IPS-20b (cell line): ENCODE data around the gene EFNA3.
A peak's percentile ranks its signal among the peaks of the same experiment; 100 is the strongest.

Experiments
- H3K27ac ChIP-seq: one replicate; pipeline ENCODE4 v1.5.1; 2013; ENCODE audit warnings: low read length
- H3K27me3 ChIP-seq: 2 replicates; pipeline ENCODE4 v1.6.1; 2013; ENCODE audit warnings: mild to moderate bottlenecking, low read length, inconsistent platforms; ENCODE audit not compliant: insufficient read depth
- H3K36me3 ChIP-seq: 2 replicates; pipeline ENCODE4 v1.6.1; 2013; ENCODE audit warnings: low read depth, mild to moderate bottlenecking, inconsistent platforms, low read length, moderate library complexity; ENCODE audit not compliant: insufficient read depth
- H3K4me1 ChIP-seq: 2 replicates; pipeline ENCODE4 v1.6.1; 2013; ENCODE audit warnings: mild to moderate bottlenecking, control low read depth, inconsistent platforms, low read length, moderate library complexity; ENCODE audit not compliant: insufficient read depth
- H3K4me3 ChIP-seq: 2 replicates; pipeline ENCODE4 v1.5.1; 2013; ENCODE audit warnings: mild to moderate bottlenecking, low read length, inconsistent platforms
- H3K9ac ChIP-seq: 2 replicates; pipeline ENCODE4 v1.6.1; 2013; ENCODE audit warnings: low read depth, mild to moderate bottlenecking, inconsistent platforms, low read length, moderate library complexity
- H3K9me3 ChIP-seq: 2 replicates; pipeline ENCODE4 v1.6.1; 2013; ENCODE audit warnings: mild to moderate bottlenecking, low read depth, low read length, inconsistent platforms; ENCODE audit not compliant: insufficient read depth

Gene EFNA3, protein sequence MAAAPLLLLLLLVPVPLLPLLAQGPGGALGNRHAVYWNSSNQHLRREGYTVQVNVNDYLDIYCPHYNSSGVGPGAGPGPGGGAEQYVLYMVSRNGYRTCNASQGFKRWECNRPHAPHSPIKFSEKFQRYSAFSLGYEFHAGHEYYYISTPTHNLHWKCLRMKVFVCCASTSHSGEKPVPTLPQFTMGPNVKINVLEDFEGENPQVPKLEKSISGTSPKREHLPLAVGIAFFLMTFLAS

DNA sequence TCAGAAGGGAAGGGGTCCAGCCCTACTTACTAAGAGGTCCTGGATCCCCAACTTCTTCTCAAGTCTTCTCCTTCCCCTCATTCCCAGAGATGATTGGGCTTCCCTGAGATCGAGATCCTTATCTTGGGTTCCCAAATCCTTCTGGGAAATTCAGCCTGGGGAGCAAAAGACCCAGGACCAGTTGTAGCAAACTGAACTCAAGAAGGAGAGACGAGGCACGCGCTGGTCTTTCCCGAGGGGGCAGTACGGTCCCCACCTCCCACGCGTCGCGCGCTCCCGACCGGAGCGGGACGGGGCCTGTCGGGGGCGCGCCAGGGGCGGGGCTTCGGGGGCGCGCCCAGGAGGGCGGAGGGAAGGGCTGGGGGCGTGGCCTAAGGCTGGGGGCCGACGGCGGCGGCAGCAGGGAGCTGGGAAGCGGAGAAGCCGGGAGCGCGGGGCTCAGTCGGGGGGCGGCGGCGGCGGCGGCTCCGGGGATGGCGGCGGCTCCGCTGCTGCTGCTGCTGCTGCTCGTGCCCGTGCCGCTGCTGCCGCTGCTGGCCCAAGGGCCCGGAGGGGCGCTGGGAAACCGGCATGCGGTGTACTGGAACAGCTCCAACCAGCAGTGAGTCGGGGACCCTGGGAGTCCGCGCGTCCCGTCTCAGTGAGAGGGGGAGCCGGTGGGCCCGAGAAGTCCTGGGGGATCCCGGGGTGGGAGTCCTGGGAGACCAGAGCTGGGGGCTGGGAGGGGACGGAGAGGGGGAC is at the start of gene EFNA3:
Gene EFNA3, plus strand, starts transcription at position 369 of the 741 bp plus-strand sequence. Its CDS starts 105 bp downstream, at position 474.
- Histone ChIP-seq H3K36me3 (no peaks in the 10 kb centered on the region), H3K4me3 (peak within 1 kb of the TSS; percentile 67), H3K4me1 (peaks cover 12% of the 10 kb centered on the region), H3K9me3 (no peaks in the 10 kb centered on the region), H3K27ac (no peak within 1 kb of the TSS), H3K9ac (peak within 1 kb of the TSS; percentile 37; the same call in 1 of the 2 replicates), H3K27me3 (peaks cover 82% of the 10 kb centered on the region)

DNA sequence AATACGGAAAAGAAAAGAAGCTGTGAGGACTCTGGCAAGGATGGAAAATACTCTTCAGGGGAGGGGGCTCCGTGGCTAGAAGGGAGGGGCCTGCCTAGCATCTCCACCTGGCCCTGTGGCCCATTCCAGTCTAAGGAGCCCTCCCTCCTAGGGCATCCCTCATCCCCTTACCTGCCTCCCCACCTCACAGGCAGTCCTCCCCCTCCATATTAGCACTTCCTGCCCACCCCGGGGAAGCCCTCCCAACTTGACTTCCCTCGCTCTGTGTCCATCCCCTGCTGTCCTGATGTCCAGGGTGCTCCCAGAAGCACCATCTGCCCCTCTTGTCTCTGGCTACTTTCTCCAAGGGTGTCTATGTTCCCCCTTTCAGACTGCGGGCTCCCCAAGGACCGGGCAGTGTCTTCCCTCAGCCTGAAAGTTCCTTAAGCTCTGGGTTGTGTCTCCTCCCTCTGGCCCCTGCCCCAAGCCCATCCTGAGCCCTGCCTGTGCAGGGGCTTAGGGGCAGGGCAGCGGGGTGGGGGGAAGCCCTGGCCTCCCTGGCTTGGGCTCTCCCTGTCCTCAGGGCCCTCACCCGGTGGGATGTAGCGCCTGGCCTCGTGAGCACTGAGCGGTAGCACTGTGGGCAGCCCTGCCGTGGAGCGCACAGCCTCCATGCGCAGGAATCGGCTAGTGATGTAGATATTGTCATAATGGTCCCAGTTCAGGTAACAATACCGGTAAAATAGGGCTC is 49.0 kb upstream of the EFNA3 start:
- Histone ChIP-seq H3K9ac (no peak overlapping the region), H3K4me3 (no peak overlapping the region), H3K9me3 (no peaks in the 10 kb centered on the region)

DNA sequence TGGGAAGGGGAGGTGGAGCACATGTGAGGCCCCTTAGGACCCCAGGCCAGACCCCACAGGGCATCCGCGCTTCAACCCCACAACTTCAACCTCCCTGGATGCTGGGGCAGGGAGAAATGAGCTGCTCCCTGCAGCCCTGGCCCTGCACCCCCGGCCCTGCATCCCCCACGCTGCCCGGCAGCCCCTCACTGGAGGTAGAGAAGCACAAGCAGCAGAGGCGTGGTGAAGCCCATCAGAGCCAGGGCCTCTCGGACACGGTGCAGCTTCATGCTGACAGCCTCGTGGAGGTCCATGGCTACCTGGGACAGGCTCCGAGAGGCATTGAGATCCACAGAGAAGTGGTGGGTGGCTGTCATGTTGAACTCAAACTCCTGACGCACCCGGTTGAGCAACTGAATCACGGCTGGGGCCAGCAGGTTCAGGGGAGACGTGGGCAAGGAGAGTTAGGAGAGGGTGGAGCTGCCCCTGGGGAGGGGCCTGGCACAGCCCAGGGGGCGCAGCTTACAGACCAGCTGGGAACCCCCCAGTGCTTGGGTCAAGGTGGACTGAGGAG is 48.3 kb upstream of the EFNA3 start:
- no peak overlapping the region for H3K4me3 ChIP-seq
- H3K4me1 ChIP-seq, result no peaks in the 10 kb centered on the region
- H3K27me3 ChIP-seq, result no peaks in the 10 kb centered on the region; the same call in 1 of the 2 replicates
- H3K36me3 ChIP-seq, result no peaks in the 10 kb centered on the region
- H3K9ac ChIP-seq, result no peak overlapping the region
- no peaks in the 10 kb centered on the region for H3K9me3 ChIP-seq
- H3K27ac ChIP-seq, result no peak overlapping the region

More for the DNA sequence above, 49.0 kb upstream of the EFNA3 start:
- no peaks in the 10 kb centered on the region for H3K4me1 ChIP-seq
- H3K27me3 ChIP-seq, result no peaks in the 10 kb centered on the region; the same call in 1 of the 2 replicates
- H3K27ac ChIP-seq, result no peak overlapping the region
- no peaks in the 10 kb centered on the region for H3K36me3 ChIP-seq

DNA sequence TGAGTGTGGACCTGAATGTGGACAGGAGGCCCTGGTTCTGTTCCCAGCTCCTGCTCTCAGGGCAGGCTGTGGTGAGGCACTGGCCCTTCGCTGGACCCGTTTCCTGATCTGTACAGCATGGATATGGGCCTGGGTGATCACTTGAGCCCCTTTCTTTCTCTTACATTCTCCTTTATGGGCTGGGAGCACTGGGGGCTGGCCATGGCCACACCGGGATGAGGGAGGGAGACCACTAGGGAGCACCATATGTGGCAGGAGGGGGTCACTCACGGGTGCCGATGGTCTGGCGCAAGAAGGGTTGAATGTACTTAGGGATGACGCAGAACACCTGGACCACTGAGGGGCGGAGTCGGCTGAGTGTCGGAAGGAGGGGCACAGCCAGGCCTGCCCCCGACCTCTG is 47.7 kb upstream of the EFNA3 start:
- Histone ChIP-seq H3K27me3 (no peaks in the 10 kb centered on the region; the same call in 1 of the 2 replicates), H3K4me3 (no peak overlapping the region), H3K9me3 (no peaks in the 10 kb centered on the region), H3K4me1 (no peaks in the 10 kb centered on the region), H3K27ac (no peak overlapping the region), H3K9ac (no peak overlapping the region), H3K36me3 (no peaks in the 10 kb centered on the region)

DNA sequence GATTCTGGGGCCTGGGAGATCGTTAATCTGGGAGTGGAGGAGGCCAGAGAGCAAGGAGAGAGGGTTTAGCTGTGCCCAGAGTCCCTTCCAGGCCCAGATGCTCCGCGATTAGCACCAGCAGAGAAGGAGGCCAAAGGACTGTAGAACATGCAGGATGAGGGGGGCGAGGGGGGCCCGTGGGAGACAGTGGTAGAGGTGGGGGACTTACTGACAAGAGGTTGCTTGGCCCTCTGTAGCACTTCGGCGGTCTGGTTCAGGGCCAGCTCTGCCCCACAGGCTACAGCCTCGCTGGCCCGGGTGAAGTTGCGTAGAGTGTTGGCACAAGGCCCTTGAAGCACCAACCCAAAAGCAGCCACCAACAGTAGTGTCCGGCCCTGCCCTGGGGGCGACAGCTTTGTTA is 45.8 kb upstream of the EFNA3 start:
- H3K27ac ChIP-seq, result no peak overlapping the region
- H3K4me3 ChIP-seq, result no peak overlapping the region
- H3K4me1 ChIP-seq, result no peaks in the 10 kb centered on the region
- no peaks in the 10 kb centered on the region for H3K9me3 ChIP-seq
- H3K27me3 ChIP-seq, result peaks cover 2% of the 10 kb centered on the region; the same call in 1 of the 2 replicates
- H3K9ac ChIP-seq, result no peak overlapping the region
- no peaks in the 10 kb centered on the region for H3K36me3 ChIP-seq

DNA sequence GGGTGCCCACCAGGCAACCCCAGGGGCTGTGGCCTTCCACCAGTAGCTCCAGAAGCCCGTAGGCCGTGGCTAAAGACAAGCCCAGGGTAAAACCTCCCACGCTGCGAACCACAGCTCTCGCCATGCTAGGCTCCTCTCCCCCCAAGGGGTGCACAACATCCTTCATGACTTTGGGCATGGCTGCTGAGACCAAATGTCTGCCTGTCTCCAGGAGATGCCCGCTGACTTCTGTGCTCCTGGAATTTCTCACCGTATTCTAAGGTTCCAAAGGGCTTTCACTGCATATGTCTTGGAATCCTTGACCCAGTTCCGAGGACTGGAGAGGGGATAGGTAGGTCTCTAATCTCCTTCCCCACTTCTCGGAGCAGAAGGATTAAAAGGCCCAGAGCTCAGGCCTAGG is 45.1 kb upstream of the EFNA3 start, which contains the start of the genes DCST1 and DCST2:
Gene DCST1, plus strand, starts transcription at position 301 of the 400 bp plus-strand sequence. CDS start 213 bp downstream, outside the sequence.
Gene DCST2, minus strand, starts transcription at position 258 of the 400 bp plus-strand sequence. Its CDS starts 80 bp downstream, at position 178.
- Histone ChIP-seq H3K4me3 (no peak within 1 kb of the TSS), H3K9me3 (no peaks in the 10 kb centered on the region), H3K27me3 (peaks cover 8% of the 10 kb centered on the region), H3K9ac (no peak within 1 kb of the TSS), H3K4me1 (no peaks in the 10 kb centered on the region; the same call in 1 of the 2 replicates), H3K36me3 (no peaks in the 10 kb centered on the region), H3K27ac (no peak within 1 kb of the TSS)

DNA sequence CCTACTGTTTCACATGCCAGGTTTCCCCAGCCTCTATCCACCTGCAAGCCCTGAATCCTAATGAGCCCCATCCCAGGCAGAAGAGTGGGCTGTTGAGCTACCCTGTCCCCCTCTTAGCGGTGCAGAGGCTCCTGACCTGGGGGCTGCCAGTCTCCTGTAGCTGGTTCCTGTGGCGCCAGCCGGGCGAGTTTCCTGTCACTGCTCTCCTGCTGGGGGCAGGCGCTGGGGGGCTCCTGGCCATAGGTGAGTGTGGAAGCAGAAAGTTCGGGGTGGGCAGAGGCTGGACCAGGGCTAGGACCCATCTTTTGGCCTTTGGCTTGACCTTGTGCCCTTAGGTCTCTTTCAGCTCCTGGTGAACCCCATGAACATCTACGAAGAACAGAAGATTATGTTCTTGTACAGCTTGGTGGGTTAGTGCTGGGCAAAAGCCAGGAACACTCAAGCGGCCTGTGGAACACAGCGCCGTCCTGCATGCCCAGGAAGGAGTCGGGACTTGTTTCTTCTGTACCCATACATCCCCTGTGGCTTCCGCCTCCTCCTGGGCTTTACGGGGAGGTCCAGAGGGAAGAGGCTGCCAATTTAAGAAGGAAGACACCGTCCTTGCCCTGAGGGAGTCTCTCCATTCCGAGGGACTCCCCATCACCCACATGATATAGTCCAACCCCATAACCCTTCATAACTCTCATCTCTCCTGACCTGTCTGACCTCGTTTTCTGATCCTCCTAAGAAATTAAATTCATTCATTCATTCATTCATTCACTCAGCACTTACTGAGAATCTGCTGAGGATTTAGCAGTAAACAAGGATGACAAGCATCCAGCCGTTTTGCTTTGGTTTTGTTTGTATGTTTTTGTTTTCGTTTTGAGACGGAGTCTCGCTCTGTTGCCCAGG is 44.1 kb upstream of the EFNA3 start:
- no peak overlapping the region for H3K4me3 ChIP-seq
- H3K36me3 ChIP-seq, result no peaks in the 10 kb centered on the region
- peaks cover 13% of the 10 kb centered on the region for H3K27me3 ChIP-seq
- no peak overlapping the region for H3K27ac ChIP-seq
- H3K9ac ChIP-seq, result no peak overlapping the region
- H3K4me1 ChIP-seq, result no peaks in the 10 kb centered on the region; the same call in 1 of the 2 replicates
- H3K9me3 ChIP-seq, result no peaks in the 10 kb centered on the region

DNA sequence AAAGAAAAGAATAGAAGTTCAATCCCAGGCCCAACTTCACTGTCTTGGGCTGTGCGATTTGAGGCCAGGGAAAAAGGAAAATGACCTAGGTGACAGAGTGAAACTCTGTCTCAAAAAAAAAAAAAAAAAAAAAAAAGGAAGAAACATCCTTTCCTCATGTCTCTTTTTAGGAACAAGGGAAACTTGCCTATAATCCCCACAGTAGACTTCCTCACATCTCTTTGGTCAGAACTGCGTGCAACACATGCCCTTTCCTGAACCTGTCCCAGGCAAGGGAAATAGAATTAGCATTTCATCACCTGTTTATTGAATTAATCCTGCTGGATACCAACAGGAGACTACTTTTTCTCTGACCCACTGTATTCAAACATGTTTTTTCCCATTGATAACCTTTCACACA is 42.7 kb upstream of the EFNA3 start:
- H3K4me3 ChIP-seq, result no peak overlapping the region
- H3K9ac ChIP-seq, result no peak overlapping the region
- H3K4me1 ChIP-seq, result no peaks in the 10 kb centered on the region; the same call in 1 of the 2 replicates
- H3K36me3 ChIP-seq, result no peaks in the 10 kb centered on the region
- peaks cover 13% of the 10 kb centered on the region for H3K27me3 ChIP-seq
- H3K9me3 ChIP-seq, result no peaks in the 10 kb centered on the region
- H3K27ac ChIP-seq, result no peak overlapping the region

DNA sequence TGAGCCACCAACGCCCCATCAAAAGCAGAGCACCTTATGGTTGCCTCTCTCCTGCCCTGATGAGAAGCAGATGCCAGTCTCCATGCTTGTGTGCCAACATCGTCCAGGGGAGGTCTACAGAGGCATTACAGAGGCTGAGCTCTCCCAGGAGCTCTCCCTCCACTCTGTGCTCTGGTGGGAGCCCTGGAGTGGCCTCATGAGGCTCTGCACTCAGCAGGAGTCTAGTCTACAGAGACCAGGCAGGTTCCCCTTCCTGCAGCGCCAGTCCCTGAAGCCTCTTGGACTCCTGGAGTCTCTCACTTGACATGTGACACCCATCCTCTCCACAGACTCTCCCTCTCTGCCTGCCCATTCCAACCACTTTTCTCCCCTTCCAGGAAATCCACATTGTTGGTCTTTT is 41.6 kb upstream of the EFNA3 start:
- Histone ChIP-seq H3K9ac (no peak overlapping the region), H3K4me3 (no peak overlapping the region), H3K4me1 (no peaks in the 10 kb centered on the region; the same call in 1 of the 2 replicates), H3K27me3 (peaks cover 13% of the 10 kb centered on the region), H3K36me3 (no peaks in the 10 kb centered on the region), H3K9me3 (no peaks in the 10 kb centered on the region), H3K27ac (no peak overlapping the region)

DNA sequence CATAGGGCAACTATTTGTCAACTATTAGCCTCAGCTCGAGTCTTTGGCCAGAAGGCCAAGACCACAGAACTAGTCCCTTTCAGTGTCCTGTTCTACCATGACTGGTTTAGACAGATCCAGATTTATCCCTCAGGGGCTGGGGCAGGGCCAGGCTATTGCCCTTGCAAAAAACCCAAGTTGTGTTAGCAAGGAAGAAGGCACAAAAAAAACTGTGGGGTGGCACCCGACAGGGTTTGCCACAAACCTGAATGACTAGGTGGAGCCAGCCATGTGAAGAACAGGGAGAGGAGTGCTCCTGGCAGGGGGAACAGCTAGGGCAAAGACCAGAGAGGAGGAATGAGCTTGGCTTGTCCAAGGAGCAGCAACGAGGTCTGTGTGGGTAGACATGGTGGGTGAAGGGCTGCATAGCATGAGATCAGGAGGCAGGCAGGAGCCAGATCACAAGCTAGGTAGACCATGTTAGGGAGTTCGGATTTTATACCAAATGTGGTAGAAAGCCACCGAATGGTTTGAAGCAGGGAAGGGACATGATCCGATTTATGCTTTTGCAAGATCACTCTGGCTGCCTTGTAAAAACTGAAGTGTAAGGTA is 40.7 kb upstream of the EFNA3 start:
- Histone ChIP-seq H3K27me3 (peaks cover 13% of the 10 kb centered on the region), H3K4me3 (no peak overlapping the region), H3K27ac (no peak overlapping the region), H3K4me1 (no peaks in the 10 kb centered on the region; the same call in 1 of the 2 replicates), H3K36me3 (no peaks in the 10 kb centered on the region), H3K9ac (no peak overlapping the region), H3K9me3 (no peaks in the 10 kb centered on the region)
